Fibroblast of pulmonary artery (primary cell): Measurements from ENCODE around the gene RNF133.

Experiments used
- DNase-seq: peaks from one replicate; pipeline ENCODE4 v3.0.0-alpha.2; 2010; ENCODE audit warnings: low read depth
- H3K4me3 ChIP-seq: replicated peaks from 2 replicates; pipeline ENCODE4 v1.5.1; 2011; ENCODE audit warnings: low read depth, mild to moderate bottlenecking, control low read depth, low read length, moderate library complexity
- TF ChIP-seq, protein P1 (sequence below): IDR thresholded peaks from 2 replicates; pipeline ENCODE4 v1.5.1; 2011; ENCODE audit warnings: mild to moderate bottlenecking, control low read depth, low read length, inconsistent platforms; ENCODE audit errors: missing control alignments

Gene RNF133

GRCh38 chr7:122699017-122699416, at the start of gene RNF133:
Gene RNF133 (minus strand): TSS chr7:122699117. CDS start chr7:122698918, 199 bp downstream.
- TF ChIP-seq, protein P1, sequence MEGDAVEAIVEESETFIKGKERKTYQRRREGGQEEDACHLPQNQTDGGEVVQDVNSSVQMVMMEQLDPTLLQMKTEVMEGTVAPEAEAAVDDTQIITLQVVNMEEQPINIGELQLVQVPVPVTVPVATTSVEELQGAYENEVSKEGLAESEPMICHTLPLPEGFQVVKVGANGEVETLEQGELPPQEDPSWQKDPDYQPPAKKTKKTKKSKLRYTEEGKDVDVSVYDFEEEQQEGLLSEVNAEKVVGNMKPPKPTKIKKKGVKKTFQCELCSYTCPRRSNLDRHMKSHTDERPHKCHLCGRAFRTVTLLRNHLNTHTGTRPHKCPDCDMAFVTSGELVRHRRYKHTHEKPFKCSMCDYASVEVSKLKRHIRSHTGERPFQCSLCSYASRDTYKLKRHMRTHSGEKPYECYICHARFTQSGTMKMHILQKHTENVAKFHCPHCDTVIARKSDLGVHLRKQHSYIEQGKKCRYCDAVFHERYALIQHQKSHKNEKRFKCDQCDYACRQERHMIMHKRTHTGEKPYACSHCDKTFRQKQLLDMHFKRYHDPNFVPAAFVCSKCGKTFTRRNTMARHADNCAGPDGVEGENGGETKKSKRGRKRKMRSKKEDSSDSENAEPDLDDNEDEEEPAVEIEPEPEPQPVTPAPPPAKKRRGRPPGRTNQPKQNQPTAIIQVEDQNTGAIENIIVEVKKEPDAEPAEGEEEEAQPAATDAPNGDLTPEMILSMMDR = no peak
- no peak for DNase-seq
- no peak within 1 kb of the TSS for H3K4me3 ChIP-seq

DNA sequence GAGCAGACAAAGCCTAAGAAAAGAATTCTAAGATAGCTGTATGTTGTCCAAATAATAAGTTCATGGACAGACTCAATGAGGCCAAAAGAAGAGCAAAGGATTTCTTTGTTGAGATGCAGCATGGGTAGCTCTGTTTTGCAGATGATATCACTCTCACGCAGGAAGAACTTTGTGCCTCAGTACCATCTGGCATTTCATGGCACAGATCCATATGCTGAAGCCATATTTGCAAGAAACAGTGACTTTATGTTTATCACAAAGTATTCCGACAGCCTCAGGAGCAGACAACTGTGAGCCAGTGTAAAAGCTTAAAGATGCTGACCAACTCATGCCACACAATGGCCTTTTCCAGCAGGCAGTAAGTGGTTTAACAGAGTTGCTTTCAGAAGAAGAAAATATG, 49.3 kb upstream of the RNF133 start:
- no peak for DNase-seq
- TF ChIP-seq, protein P1 = no peak

GRCh38 chr7:122746948-122747347, 48.0 kb upstream of the RNF133 start:
- no peak for DNase-seq
- H3K4me3 ChIP-seq = no peak overlapping the region
- TF ChIP-seq, protein P1 = no peak

More for the DNA sequence above, 49.3 kb upstream of the RNF133 start:
- no peak overlapping the region for H3K4me3 ChIP-seq

GRCh38 chr7:122743211-122743610, 44.3 kb upstream of the RNF133 start:
- no peak overlapping the region for H3K4me3 ChIP-seq
- TF ChIP-seq, protein P1 = no peak
- DNase-seq = no peak

DNA sequence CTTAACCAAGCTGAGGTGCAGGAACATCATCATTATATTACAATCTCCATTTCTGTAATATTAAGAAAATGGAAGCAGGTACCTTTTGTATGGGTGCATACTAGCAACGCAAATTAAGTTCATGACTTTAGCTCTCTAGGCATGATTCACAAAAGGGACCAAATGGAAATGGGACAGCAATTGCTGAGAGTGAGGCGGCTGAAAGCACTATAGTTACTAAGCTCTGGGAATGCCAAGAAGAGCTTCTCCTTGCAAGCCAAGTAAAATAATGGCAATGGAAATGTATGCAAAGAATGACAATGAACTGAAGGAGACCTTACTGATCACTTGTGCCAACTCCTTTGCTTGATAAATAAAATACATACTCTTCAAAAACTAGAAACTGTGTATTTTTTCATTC, 40.0 kb upstream of the RNF133 start:
- DNase-seq = no peak
- TF ChIP-seq, protein P1 = no peak
- no peak overlapping the region for H3K4me3 ChIP-seq

DNA sequence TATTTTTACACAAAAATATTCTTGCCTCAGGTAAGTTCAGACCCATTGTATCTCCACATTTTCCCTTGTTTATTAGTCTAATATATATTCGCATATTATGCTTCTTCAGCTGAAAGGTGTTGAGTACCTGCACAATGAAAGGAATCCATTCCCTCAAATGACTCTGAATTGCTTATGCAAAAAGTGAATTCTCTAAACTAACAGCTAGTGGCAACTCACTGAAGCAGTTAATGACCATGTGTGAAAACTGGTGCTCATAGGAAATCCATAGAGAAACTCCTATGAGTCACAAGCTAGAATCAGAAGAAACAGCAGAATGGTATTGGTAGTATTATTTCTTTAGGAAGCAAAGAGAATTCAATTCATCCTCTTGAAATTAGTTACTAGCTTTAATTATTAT, 37.3 kb upstream of the RNF133 start:
- TF ChIP-seq, protein P1 = no peak
- DNase-seq = no peak
- H3K4me3 ChIP-seq = no peak overlapping the region

- TF ChIP-seq, protein P1 = no peak
- no peak for DNase-seq
- H3K4me3 ChIP-seq = no peak overlapping the region
These were observed 28.8 kb upstream of the RNF133 start for GRCh38 chr7:122727759-122728158.
